ENCODE measurements around the gene TIFAB.

GRCh38 chr5:135458356-135458755, 6.2 kb upstream of the TIFAB start:
- no peak for TF ChIP-seq POLR2A (IDR thresholded peaks at IDR 0.05; ENCODE audit: low read depth, low read length)
- no peak for TF ChIP-seq POLR2AphosphoS5 (IDR thresholded peaks at IDR 0.05; ENCODE audit: low read depth, low read length)

All from GM12892 (cell line).